Measurements from ENCODE around the gene SPON1. TPM values are rescaled to one million over a fixed set of nuclear protein-coding genes. Genes with fewer than 3 reads are reported as not detected.

Gene SPON1
- total and polyA plus RNA-seq, 2 of the 8 experiments (the other 6 are each of a cell fraction or from before 2014, with no cell fraction given) = 1.5 to 5.4 TPM

DNA sequence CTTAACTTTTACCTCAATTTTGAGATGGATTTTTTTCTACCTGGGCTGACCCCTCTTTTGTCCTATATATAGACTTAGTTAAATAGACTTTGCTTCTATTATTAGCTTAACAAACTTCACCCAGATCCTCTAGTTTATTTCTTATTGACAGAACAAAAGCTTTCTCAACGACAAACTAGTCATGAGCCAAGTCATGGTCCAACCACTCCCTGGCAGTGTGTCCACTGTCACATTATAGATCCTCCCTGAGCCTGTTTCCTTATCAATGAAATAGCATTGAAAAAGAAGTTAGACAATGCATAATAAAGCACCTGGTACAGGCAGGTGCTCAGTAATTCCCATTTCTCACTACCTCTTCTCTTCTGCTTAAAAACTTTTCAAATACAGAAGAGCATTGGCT lies 155.1 kb downstream of the SPON1 start:
- Histone ChIP-seq H2BK5ac (ENCODE audit: low read depth, low read length) (no peak overlapping the region), H3K9me3 (ENCODE audit: insufficient read depth in 2 of 2, low read depth in 1 of 2, low read length in 1 of 2) (no peaks in the 10 kb centered on the region), H3K18ac (ENCODE audit: extremely low read depth, low read length) (no peak overlapping the region), H3K79me1 (ENCODE audit: low read depth, low read length) (no peaks in the 10 kb centered on the region), H2BK20ac (ENCODE audit: low read length) (no peak overlapping the region), H3K14ac (ENCODE audit: insufficient read length) (no peak overlapping the region), H3K56ac (replicated peaks; ENCODE audit: insufficient read length, low read depth, low read length) (no peak overlapping the region), H3K9ac (replicated peaks in 1 of 4; ENCODE audit: extremely low read depth in 1 of 4, low read depth in 3 of 4, low read length in 3 of 4) (no peak overlapping the region), H3K4me2 (ENCODE audit: insufficient read depth in 1 of 2, low read depth in 2 of 2, low read length in 2 of 2) (no peak overlapping the region), H3K36me3 (ENCODE audit: control insufficient read depth in 2 of 4, insufficient read depth in 4 of 4, low read length in 3 of 4) (no peaks in the 10 kb centered on the region), H4K91ac (replicated peaks; ENCODE audit: insufficient read length, low read length) (no peak overlapping the region), H4K8ac (ENCODE audit: extremely low read depth, insufficient read depth, low read length) (no peak overlapping the region), H2AFZ (ENCODE audit: low read length) (no peak overlapping the region), H2AK5ac (ENCODE audit: low read depth, low read length) (no peak overlapping the region), H3K27ac (ENCODE audit: low read depth, low read length) (no peak overlapping the region), H3K27me3 (replicated peaks in 1 of 4; ENCODE audit: control insufficient read depth in 3 of 4, extremely low read depth in 1 of 4, insufficient read depth in 3 of 4, low read length in 3 of 4) (no peaks in the 10 kb centered on the region), H2BK15ac (ENCODE audit: low read length) (no peak overlapping the region), H3K4me3 (ENCODE audit: extremely low read depth in 1 of 4, insufficient read depth in 2 of 4, low read depth in 3 of 4, low read length in 4 of 4) (no peak overlapping the region), H2BK12ac (ENCODE audit: low read depth, low read length) (no peak overlapping the region), H3K23me2 (ENCODE audit: low read depth, low read length) (no peaks in the 10 kb centered on the region), H3K4me1 (replicated peaks in 1 of 4; ENCODE audit: control insufficient read depth in 3 of 4, insufficient read depth in 4 of 4, low read length in 3 of 4) (peaks cover 0 to 3% (median 0%) of the 10 kb centered on the region in 4 experiments; a peak in 1 of 7 replicates), H3K79me2 (ENCODE audit: control insufficient read depth in 1 of 2, insufficient read depth in 2 of 2, low read length in 2 of 2) (no peaks in the 10 kb centered on the region), H4K5ac (ENCODE audit: insufficient read length, low read depth, low read length) (no peak overlapping the region), H2BK120ac (replicated peaks; ENCODE audit: low read depth, low read length) (no peak overlapping the region), H4K20me1 (replicated peaks in 1 of 2; ENCODE audit: control insufficient read depth in 1 of 2, insufficient read depth in 2 of 2, low read length in 2 of 2) (no peaks in the 10 kb centered on the region), H3K4ac (replicated peaks; ENCODE audit: insufficient read length, low read depth, low read length) (no peak overlapping the region), H3K23ac (ENCODE audit: insufficient read length) (no peak overlapping the region)
- TF ChIP-seq RNF2 (IDR thresholded peaks at IDR 0.05; ENCODE audit: borderline replicate concordance, low read depth, low read length, missing control alignments, poor library complexity, severe bottlenecking) = no peak
- no peak for TF ChIP-seq BACH1 (IDR thresholded peaks at IDR 0.05; ENCODE audit: low read length)
- TF ChIP-seq SIN3A (conservative IDR thresholded peaks at IDR 0.05 in 1 of 2, IDR thresholded peaks at IDR 0.05 in 1 of 2; ENCODE audit: low read depth in 1 of 2, low read length in 2 of 2) = no peak
- TF ChIP-seq, protein P1, sequence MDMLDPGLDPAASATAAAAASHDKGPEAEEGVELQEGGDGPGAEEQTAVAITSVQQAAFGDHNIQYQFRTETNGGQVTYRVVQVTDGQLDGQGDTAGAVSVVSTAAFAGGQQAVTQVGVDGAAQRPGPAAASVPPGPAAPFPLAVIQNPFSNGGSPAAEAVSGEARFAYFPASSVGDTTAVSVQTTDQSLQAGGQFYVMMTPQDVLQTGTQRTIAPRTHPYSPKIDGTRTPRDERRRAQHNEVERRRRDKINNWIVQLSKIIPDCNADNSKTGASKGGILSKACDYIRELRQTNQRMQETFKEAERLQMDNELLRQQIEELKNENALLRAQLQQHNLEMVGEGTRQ (IDR thresholded peaks at IDR 0.05; ENCODE audit: low read length) = no peak
- TF ChIP-seq TCF12 (IDR thresholded peaks at IDR 0.05; ENCODE audit: low read depth, low read length) = no peak
- no peak for TF ChIP-seq TAF1 (IDR thresholded peaks at IDR 0.05; ENCODE audit: low read depth, low read length)
- TF ChIP-seq CREB1 (IDR thresholded peaks at IDR 0.05) = no peak
- TF ChIP-seq SUZ12 (IDR thresholded peaks at IDR 0.05; ENCODE audit: low read length) = no peak
- TF ChIP-seq CBX8 (IDR thresholded peaks at IDR 0.05; ENCODE audit: borderline replicate concordance, low read depth, low read length) = no peak
- TF ChIP-seq PHF8 (conservative IDR thresholded peaks at IDR 0.05; ENCODE audit: low read depth, low read length) = no peak
- TF ChIP-seq BCL11A (IDR thresholded peaks at IDR 0.05; ENCODE audit: low read depth in 2 of 2, low read length in 2 of 2) = no peak
- no peak for TF ChIP-seq CEBPB (IDR thresholded peaks at IDR 0.05; ENCODE audit: low read depth, low read length)
- no peak for FAIRE-seq
- ChIA-PET CTCF (ENCODE audit: partially characterized antibody) (interaction anchor here (0.7 to 1.0 kb wide), 2 partner anchors 9 to 130 kb away, joined by 3 to 4 read pairs; no protein-coding TSS in a partner anchor), POLR2A (ENCODE audit: partially characterized antibody) (no interaction called here)
- DNase-seq (ENCODE audit: low read depth in 1 of 2, low spot score in 2 of 2) = no peak
- 90% methylated on average over 1 of the region's 1 CpG; no CpG with 5 or more reads in 1 of the 2 experiments for WGBS, 2 experiments (ENCODE audit: extremely low coverage in 1 of 2, insufficient coverage in 1 of 2, insufficient read length in 1 of 2, insufficient replicate concordance in 2 of 2, low coverage in 1 of 2, low lambda C conversion rate in 2 of 2, missing lambda C conversion rate in 1 of 2)
